Iris pigment epithelial cell (primary cell): Measurements from ENCODE around the gene TBATA.

Experiments used
- DNase-seq: peaks from one replicate; pipeline ENCODE4 v3.0.0-alpha.2; 2011; ENCODE audit warnings: low read depth

The TBATA gene

GRCh38 chr10:70743879-70744278, 41.3 kb downstream of the TBATA start:
- no peak for DNase-seq

- no peak for DNase-seq
These were observed 41.8 kb downstream of the TBATA start for GRCh38 chr10:70743430-70743788.

GRCh38 chr10:70742537-70743429, 42.4 kb downstream of the TBATA start:
- peak; percentile 61 for DNase-seq

- no peak for DNase-seq
These were observed 44.5 kb downstream of the TBATA start for GRCh38 chr10:70740406-70741288.

- no peak for DNase-seq
These were observed 46.4 kb downstream of the TBATA start for GRCh38 chr10:70738761-70739121.

- no peak for DNase-seq
These were observed 47.0 kb downstream of the TBATA start for GRCh38 chr10:70738006-70738760.

- DNase-seq = no peak
These were observed 47.9 kb downstream of the TBATA start for GRCh38 chr10:70737250-70737649.

- no peak for DNase-seq
These were observed 48.7 kb downstream of the TBATA start for GRCh38 chr10:70736525-70736924.

GRCh38 chr10:70735161-70735560, 50.0 kb downstream of the TBATA start:
- no peak for DNase-seq

- DNase-seq = no peak
These were observed 52.1 kb downstream of the TBATA start for GRCh38 chr10:70733051-70733450.

- DNase-seq = no peak
These were observed 52.6 kb downstream of the TBATA start for GRCh38 chr10:70732569-70732968.

- DNase-seq = no peak
These were observed 54.2 kb downstream of the TBATA start for GRCh38 chr10:70730955-70731354.

GRCh38 chr10:70729763-70730357, 55.3 kb downstream of the TBATA start:
- DNase-seq = no peak

- no peak for DNase-seq
These were observed 56.8 kb downstream of the TBATA start for GRCh38 chr10:70728328-70728727.

GRCh38 chr10:70726909-70727495, 58.2 kb downstream of the TBATA start:
- no peak for DNase-seq

GRCh38 chr10:70723771-70724170, 61.4 kb downstream of the TBATA start:
- no peak for DNase-seq

- DNase-seq = peak; percentile 71
These were observed 62.3 kb downstream of the TBATA start for GRCh38 chr10:70722820-70723424.
